KBM-7 (cell line): Measurements from ENCODE around the gene FGF18.
"Not testable (repeated sequence)": the region's sequence is repeated elsewhere in the genome, so short reads cannot be mapped to it uniquely, and the experiment has no call there.

Experiments used
- DNase-seq: peaks from one replicate; pipeline ENCODE4 v3.0.0-alpha.2; 2015
- in situ Hi-C: fragments of 300-500 bp; cut with MboI; formaldehyde crosslinking; loops from 2 replicates; pipeline ENCODE4 v1.14.3; 2020; ENCODE audit warnings: low sequenced_read_pairs, low pct_unique_long_range_greater_than_20kb, mixed read lengths

The FGF18 gene

DNA sequence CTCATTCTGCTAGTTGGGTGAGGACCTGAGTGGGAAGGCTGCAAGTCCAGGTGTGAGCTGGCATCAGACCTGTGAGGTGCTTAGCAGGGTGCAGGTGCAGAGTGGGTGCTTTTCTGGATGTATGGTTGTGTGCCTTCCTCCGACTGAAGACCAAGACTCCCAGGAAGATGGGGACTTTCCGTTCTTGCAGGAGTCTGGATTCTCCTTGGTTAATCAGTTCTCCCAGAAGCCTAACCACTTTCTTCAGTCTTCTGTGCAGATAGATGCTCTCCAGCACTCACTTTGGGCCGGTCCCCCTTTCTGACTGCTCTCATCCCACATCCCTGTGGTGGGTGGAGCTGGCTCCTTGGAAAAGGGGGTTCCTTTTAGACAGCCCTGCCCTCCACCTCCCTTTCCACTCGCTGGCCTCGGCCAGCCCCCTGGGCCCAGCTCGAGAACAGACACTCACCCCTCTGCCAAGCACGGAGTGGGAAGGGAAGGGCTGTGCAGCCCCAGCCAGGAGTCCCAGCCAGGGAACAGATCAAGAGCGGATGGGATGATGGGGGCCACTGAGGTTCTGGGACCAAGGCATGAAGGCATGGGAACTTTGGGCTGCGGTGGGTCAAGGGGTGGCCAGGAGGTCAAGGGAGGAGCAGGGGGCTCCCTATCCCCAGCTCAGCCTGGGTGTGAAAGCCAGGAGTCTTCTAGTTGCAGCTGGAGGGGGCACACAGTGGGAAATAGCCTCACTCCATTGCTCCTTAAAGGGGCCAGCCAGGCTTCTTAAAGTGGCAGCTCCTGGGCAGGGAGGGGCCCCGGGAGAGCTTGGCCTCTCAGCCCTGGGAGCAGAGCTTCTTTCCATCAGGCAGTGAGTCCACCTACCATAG is 62.4 kb downstream of the FGF18 start:
- DNase-seq = no peak
- in situ Hi-C loops = no loop called here

DNA sequence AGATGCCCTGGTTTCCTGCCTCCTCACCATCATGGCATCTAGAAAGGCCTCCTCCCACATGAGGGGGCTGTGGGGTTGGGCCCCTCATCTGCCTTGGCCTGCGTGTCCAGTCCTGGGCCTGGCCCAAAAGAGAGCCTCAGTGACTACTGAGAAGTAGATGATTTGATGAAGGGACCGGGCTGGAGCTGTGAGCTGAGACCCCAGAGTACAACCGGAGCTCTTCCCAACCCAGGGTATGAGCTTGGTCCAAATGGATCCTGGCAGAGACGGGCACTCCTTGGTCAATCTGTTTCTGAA is 62.9 kb downstream of the FGF18 start:
- in situ Hi-C loops = no loop called here
- DNase-seq = no peak

DNA sequence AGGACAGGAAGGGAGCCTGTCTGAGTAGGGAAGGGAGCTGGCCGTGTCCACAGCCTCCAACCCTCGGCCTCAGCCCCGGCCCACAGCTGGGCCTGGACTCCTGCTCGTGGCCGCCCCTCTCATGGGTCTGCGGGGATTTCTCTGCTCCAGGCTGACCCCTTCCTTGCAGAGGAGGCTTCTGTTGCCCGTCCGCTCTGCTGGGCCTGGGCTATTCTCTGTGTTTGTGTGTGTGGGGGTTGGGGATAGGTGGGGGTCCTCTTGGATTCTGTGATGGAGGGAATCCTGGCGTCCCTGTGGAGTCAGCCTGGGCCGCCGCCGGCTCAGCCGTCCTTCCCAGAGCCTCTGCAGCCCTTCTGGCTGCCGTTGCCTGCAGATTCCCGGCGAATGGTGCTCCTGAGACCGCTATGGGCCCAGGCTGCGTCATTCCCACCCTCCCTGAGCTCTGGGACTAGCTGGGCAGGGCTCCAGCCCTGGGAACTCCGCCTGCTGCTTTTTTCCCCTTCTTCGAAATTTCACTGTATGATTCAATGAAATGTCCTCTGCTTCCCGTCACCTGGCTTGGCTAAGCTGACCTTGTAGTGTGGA is 64.2 kb downstream of the FGF18 start:
- in situ Hi-C loops = no loop called here
- no peak for DNase-seq

DNA sequence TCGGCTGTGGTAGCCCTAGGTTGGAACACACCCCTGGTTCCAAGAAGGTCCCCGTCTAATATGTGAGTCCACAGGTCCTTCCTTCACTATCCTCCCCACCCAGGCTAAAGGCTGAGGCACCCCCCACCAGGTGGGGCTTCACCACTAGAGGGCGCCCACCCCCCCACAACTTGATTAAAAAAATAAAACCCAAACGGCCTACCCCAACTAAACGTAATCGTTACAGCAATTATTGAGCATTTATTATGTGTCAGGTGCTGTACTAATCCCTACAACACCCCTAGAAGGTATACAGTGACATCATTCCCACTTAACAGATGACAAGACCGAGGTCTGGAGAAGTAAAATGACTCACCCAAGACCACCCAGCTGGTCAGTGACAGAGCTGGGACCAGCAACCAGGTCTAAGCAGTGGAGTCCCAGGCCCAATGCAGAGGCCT is 65.0 kb downstream of the FGF18 start:
- in situ Hi-C loops = no loop called here
- DNase-seq = peak; percentile 56

DNA sequence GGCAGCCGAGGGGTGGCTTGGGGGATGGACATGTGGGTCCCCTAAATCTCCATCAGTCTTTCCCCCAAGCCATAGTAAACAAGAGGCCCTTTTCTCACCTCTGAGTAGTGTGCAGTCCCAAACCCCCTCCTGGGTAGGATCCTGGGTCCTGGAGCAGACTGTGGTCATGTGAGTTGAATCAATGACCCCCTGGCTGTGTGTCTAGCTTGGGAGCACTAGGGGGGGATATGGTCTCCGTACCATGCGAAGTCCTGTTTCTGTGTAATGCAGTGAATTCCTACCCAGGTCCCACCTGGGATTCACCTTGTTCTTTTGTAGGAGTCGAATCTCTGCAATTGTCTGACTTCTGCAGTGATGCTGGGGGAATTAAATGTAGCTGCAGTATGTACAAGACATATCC is 66.2 kb downstream of the FGF18 start:
- no peak for DNase-seq
- in situ Hi-C loops = no loop called here

DNA sequence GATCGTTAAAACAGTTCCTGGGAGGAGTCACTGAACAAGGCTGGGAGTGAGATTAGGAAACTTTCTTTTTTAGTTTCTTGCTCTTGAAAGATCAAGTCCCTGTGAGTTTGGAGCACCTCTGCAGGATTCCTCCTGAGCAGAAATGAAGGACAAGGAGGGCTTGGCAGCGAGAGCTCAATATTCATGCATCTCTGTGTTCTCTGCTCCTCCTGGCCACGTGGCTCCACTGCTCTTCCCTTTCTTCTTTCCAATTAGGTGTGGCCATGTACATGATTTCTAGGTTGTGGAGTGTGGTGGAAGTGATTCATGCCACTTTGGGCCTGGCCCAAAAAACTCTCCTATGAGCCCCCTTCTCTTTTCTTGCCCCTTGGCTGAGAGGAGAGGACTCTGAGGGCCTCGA is 67.2 kb downstream of the FGF18 start:
- in situ Hi-C loops = no loop called here
- DNase-seq = no peak

DNA sequence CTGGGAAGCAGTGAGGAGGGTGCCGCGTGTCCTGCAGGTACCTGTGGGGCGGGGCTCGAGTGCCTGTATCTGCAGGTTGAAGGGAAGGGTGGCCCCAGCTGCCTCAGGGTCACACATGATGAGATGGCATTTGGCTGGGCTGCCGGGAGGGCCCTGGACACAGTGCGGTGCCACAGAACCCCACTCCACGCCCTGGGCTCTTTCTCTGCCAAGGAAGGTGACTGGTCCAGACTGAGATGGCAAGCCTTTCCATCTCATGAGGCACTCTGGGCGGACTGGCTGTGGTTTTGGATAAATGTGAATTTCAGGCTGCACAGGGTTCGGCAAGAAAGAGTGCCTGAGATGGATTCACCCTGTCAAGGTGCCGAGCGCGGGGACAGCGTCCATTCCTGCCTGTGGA is 69.4 kb downstream of the FGF18 start:
- in situ Hi-C loops = no loop called here
- no peak for DNase-seq

DNA sequence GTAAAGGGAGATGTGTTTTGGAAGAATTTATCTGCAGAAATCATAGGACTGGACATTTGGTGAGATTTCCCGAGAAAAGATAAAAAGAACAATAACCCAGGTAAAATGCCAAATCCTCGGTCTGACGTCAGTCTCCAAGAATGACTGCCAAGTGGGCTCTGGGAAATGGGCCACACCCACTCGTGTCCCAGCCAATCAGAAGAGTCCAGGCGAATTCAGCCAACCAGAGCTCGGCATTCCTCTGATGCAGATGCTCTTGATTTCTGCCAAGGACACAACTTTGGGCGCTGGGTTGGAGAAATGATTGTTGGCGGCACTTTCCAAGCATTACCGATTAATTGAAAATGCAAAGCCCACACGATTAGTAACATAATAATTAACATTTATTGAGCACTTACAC is 73.3 kb downstream of the FGF18 start:
- no peak for DNase-seq
- in situ Hi-C loops = no loop called here

DNA sequence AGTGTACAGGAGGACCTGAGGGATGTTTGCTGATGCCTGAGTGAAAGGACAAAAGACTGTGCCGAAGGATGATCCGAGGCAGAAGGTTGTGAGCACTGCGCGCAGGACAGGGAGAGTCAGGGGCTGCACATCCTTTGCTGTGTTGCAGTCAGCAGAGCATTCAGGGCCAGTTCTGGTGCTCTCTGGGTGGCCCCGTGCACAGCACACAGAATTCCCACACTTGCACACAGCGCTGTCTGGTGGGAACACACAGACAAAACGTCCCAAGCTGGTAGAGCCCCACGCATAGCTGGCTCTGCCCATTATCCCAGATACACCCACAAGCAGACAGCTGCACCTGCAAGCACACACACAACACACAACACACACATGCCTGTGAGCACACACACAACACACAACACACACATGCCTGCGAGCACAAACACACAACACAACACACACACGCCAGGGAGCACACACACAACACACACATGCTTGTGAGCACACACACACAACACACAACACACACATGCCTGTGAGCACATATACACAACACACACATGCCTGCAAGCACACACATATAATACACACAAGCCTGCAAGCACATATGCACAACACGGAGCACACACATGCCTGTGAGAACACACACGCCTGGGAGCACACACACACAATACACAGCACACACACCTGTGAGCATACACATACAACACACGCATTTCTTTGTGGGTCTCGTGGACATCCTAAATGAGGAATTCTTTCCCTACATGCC is 74.4 kb downstream of the FGF18 start:
- in situ Hi-C loops = no loop called here

DNA sequence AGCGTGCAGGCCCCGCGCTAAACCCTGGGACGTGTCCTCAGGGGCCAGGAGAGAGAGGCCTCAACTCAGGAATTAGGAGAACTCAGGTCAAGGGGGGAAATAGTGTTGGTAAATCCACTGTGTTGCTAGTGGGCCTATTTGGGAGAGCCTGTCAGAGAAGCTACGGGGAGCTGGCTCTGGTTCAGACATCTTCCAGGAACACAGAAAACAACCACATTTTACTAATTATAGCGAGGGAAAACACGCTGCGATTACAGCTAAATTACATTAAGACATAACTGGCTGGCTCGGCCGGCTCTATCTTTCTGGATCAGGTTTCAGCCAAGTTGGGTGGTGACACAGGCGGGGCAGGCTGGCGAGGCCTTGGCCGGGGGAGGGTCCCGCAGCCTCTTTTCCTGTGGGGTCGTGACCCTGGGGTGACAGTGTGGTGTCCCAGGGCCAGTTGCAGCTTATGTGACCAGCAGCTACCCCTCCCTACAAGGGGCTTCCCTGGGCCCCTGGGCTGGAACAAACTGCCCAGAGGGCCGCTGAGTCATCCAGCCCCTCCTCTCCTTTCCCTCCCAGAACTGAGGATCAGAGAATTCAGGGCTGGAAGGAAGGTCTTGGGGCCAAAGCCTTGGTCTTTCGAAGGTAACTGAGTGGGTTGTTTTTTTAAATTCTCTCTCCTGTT is 75.1 kb downstream of the FGF18 start:
- in situ Hi-C loops = no loop called here
- peak; percentile 27 for DNase-seq

More for the DNA sequence above, 74.4 kb downstream of the FGF18 start:
- no peak for DNase-seq

DNA sequence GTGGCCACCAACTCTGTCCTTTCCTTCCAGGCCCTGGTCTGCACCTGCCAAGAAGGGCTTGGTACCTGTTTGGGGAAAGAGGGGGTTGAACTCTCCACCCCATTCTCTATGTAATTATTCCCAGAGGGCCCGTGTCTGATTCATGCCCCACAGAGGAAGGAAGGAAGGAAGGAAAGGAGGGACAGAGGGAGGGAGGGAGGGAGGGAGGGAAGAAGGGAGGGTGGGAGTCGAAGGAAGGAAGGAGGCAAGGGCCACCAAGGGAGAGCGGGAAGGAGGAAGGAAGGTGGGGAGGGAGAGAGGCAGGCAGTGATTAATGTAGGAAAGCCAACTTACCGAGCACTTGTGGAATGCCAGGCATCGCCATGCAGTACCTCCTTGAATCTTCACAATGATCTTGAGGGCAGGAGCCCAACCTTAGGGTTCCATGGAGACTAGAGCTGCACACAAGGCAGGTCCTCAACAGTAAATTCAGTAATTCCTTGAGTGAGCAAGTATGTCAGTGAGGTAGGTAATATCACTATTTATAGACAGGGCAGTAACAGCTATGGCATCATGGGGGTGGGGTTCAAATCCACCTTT is 75.8 kb downstream of the FGF18 start:
- in situ Hi-C loops = no loop called here
- DNase-seq = no peak

DNA sequence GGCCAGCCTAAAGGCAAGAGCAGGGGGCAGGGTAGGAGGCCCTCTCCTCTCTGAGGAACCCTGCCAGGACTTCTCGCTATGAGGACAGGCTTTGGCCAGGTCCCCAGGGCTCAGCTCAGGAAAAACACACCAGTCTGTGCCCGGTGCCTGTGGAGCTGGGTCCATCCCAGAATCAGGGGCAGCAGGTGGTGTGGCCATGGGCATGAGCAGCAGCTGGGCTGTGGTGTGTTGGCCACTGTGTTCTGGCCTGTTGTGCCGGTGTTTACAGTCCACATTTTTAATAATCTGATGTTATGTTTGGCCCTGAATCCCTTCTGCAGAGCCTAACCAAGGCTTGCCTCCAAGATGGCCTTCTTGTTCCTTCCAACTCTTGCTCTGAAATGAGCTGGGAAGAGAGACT is 77.0 kb downstream of the FGF18 start:
- in situ Hi-C loops = no loop called here

DNA sequence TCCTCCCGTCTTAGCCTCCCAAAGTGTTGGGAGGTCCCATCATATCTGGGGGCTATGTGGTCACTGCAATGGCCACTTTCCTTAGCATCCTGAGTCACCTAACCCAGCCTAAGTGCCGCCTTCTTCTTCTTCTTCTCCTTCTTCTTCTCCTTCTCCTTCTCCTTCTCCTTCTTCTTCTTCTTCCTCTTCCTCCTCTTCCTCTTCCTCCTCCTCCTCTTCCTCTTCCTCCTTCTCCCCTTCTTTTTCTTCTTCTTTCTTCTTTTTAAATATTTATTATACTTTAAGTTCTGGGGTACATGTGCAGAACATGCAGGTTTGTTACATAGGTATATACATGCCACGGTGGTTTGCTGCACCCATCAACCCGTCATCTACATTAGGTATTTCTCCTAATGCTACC is 78.0 kb downstream of the FGF18 start:
- in situ Hi-C loops, DNase-seq: not testable (repeated sequence)

More for the DNA sequence above, 77.0 kb downstream of the FGF18 start:
- DNase-seq = no peak

DNA sequence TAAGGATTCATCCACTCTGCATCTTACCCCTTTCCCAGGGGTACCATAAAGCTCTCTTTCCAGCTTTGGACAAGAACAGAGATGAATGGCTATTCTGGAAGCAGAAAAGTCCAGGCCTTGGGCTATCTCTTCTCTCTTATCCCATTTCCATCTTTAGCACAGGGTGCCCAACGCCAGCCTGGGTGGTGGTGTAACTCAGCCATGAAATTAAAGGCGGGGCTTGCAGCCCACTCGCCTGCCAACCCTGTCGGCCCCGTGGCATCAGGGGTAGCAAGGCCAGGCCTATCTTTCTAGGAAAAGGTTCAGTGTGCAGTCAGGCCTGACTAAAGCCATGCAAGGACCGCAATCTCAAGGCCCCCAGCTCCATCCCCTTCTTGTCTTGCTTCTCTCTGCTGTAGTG is 78.7 kb downstream of the FGF18 start:
- no peak for DNase-seq
- in situ Hi-C loops = no loop called here

DNA sequence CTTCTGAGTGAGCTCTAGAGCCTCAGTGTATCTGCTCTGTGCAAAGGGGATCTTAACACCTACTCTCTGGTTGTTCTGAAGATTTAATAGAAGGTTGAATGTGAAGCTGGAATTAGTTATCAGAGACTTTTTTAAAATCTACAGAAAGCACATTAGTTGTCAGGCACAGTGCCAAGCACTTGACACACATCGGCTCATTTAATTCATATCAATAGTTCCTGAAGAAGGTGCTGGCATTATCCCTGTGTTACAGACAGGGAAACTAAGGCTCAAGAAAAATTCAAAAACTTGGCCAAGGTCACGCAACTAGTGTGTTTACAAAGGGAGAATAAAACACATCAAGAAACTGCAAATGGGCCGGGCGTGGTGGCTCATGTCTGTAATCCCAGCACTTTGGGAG is 80.2 kb downstream of the FGF18 start:
- in situ Hi-C loops = no loop called here
- DNase-seq = no peak

DNA sequence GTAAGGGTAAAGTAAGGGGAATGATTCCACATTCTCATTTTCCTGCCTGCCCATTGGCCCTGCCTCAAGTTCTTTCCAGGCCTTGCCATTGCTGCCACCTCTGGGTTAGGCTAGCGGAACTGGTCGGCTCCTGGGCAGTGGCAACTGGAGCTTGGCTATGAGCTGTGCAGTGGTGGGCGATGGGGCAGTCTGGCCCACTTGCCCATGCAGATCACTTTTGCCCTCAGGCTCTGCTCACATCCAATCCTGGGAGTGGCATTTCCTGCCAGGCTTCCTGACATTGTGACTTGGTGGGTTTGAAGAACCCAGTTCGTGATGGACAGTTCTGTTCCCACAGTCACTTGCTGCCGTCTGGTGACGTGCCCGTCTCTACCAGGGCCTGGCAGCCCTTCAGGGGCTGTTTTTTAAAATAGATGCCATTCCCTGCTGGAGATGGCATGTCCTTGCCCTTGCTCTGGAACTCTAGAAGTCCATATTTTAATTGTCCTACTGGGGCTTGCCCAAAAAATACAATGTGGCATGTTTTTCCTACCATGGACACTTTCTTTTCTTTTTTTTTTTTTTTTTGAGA is 86.1 kb downstream of the FGF18 start:
- in situ Hi-C loops = no loop called here

DNA sequence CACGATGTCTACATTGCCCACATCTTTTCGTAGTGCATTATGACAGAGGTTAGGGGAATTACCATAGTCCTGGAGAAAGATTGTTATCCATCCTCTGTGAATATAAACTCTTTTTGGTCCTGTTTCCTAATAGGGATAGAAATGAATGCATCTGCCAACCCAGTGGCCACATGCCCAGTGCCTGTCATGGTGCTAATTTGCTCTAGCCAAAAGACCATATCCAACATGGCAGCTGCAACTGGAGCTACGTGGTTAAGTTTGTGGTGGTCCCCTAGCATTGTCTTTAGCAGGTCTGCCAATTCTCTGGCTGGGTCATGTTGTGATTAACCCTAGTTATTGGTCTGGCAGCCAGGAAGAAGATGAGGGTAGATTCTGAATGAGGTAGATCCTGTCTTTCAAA is 87.5 kb downstream of the FGF18 start:
- in situ Hi-C loops = no loop called here
- DNase-seq = no peak

More for the DNA sequence above, 86.1 kb downstream of the FGF18 start:
- no peak for DNase-seq
